Ovary (tissue), 9 donors: ENCODE data around the gene PSD2. TPM values are rescaled to one million over a fixed set of nuclear protein-coding genes. Genes with fewer than 3 reads are reported as not detected.

Source experiments
- DNase-seq, 5 donors: peaks; one replicate each; pipeline ENCODE4 v3.0.0-alpha.2; 2019 to 2020
- H3K27ac ChIP-seq, 2 donors: fragments of 200-600 bp; one replicate each; pipeline versions ENCODE4 v1.5.1 to v1.8.0; 2019 to 2022
- H3K27me3 ChIP-seq: fragments of 200-600 bp; one replicate; pipeline ENCODE4 v1.8.0; 2022
- H3K36me3 ChIP-seq: fragments of 200-600 bp; sonication (generic); one replicate; pipeline ENCODE4 v1.5.1; 2019
- H3K4me1 ChIP-seq: one replicate; pipeline ENCODE4 v1.8.1; 2013; ENCODE audit warnings: mild to moderate bottlenecking, moderate library complexity; ENCODE audit not compliant: insufficient read depth
- H3K4me3 ChIP-seq: fragments of 200-600 bp; sonication (generic); one replicate; pipeline ENCODE4 v1.5.1; 2017
- H3K9me3 ChIP-seq, 2 donors: fragments of 200-600 bp in 1 of 2; sonication (generic) in 1 of 2; one replicate each; pipeline versions ENCODE4 v1.5.1 to v1.8.1; 2013 to 2019; ENCODE audit warnings: mild to moderate bottlenecking in 1 of 2, moderate library complexity in 1 of 2
- CTCF ChIP-seq, 3 donors: fragments of 450-650 bp in 2 of 3; fragments of 200-600 bp in 1 of 3; IDR thresholded peaks; one replicate each; pipeline versions ENCODE4 v1.5.1 to v1.8.0; 2016 to 2022; ENCODE audit warnings: antibody characterized with exemption in 3 of 3, mild to moderate bottlenecking in 1 of 3
- EP300 ChIP-seq: sonication (generic); formaldehyde crosslinking; IDR thresholded peaks from one replicate; pipeline ENCODE4 v1.6.1; 2017; ENCODE audit warnings: antibody characterized with exemption
- POLR2A ChIP-seq: fragments of 450-650 bp; IDR thresholded peaks from one replicate; pipeline ENCODE4 v1.6.1; 2017; ENCODE audit warnings: antibody characterized with exemption, mild to moderate bottlenecking, moderate library complexity
- WGBS, 3 donors: extraction: QIAGEN DNeasy Blood & Tissue Kit in 1 of 3; methylation state at CpG; one replicate each; pipeline versions ENCODE4 v1.1.5 to v1.1.7; 2013 to 2017; 5-methylcytosine and 5-hydroxymethylcytosine counted together
- intact Hi-C, 4 donors: fragments of 100-400 bp; cut with DNase I; formaldehyde crosslinking; loops; one replicate each; pipeline versions ENCODE4 v1.11.0 to v1.15.1; 2022 to 2023
- polyA plus RNA-seq, 2 donors: library from polyadenylated mRNA; stranded (reverse); fragments of 200-250 nt in 1 of 2; fragments of 350-450 nt in 1 of 2; fragmentation: Illumina TruSeq in 1 of 2; extraction: RNeasy Lipid Tissue Mini Kit (QIAGEN cat#74804) in 1 of 2; gene quantifications; one replicate each; pipeline ENCODE4 v1.2.3, GENCODE V29; 2013 to 2014
- total RNA-seq, 7 donors: library from RNA; depleted of rRNA in 2 of 7; stranded (reverse); fragments of >200 nt in 2 of 7; fragmentation: NEBNext Ultra II Directional in 3 of 7; extraction: Animal tissue kit (Norgen Biotek cat#: 25700) in 3 of 7; gene quantifications; one replicate each; pipeline versions ENCODE4 v1.1.0 to v1.2.4, GENCODE V29; 2016 to 2023
- donor health status: DM: no; HTN: no; CAD: no; lungs with moderate emphysema.
- donor health status: DM: no; HTN: no; CAD: no.
- donor health status: Bipolar disorder and iron deficiency.
- donor health status: DM: yes; HTN: yes; CAD: no.
- donor health status: DM: no; HTN: no; CAD: no.
- donor health status: DM: yes; HTN: yes; CAD: no.

PSD2 gene
- total and polyA plus RNA-seq, 9 donors = 0.05 to 0.37 (median 0.12) TPM; not detected in 2

GRCh38 chr5:139770722-139771121 lies 24.9 kb upstream of the PSD2 start:
- H3K9me3 ChIP-seq = no peaks in the 10 kb centered on the region
- TF ChIP-seq CTCF (IDR thresholded peaks at IDR 0.05) = no peak
- no peak for TF ChIP-seq POLR2A
- no peak for TF ChIP-seq EP300
- intact Hi-C loops = no loop called here
- no peaks in the 10 kb centered on the region for H3K27me3 ChIP-seq
- 79 to 87% (median 86%) methylated on average over 2 of the region's 2 CpGs for WGBS, 3 donors
- no peak overlapping the region for H3K27ac ChIP-seq
- H3K4me1 ChIP-seq = no peaks in the 10 kb centered on the region
- no peak for DNase-seq
- no peaks in the 10 kb centered on the region for H3K36me3 ChIP-seq
- no peak overlapping the region for H3K4me3 ChIP-seq

GRCh38 chr5:139772089-139772791 lies 23.4 kb upstream of the PSD2 start:
- Histone ChIP-seq H3K9me3 (no peaks in the 10 kb centered on the region), H3K4me3 (no peak overlapping the region), H3K36me3 (no peaks in the 10 kb centered on the region), H3K4me1 (no peaks in the 10 kb centered on the region), H3K27me3 (no peaks in the 10 kb centered on the region), H3K27ac (no peak overlapping the region)
- TF ChIP-seq CTCF (IDR thresholded peaks at IDR 0.05) = no peak
- no peak for TF ChIP-seq EP300
- TF ChIP-seq POLR2A = no peak
- no peak for DNase-seq
- intact Hi-C loops = no loop called here
- WGBS, 3 donors = 70 to 78% (median 77%) methylated on average over 8 of the region's 8 CpGs

- TF ChIP-seq POLR2A = no peak
- no peak for TF ChIP-seq CTCF (IDR thresholded peaks at IDR 0.05)
- TF ChIP-seq EP300 = no peak
- no peaks in the 10 kb centered on the region for H3K9me3 ChIP-seq
- no peaks in the 10 kb centered on the region for H3K27me3 ChIP-seq
- no peaks in the 10 kb centered on the region for H3K4me1 ChIP-seq
- no peak overlapping the region for H3K27ac ChIP-seq
- intact Hi-C loops = no loop called here
- DNase-seq = no peak
- WGBS, 3 donors = 81 to 87% (median 84%) methylated on average over 5 of the region's 5 CpGs
- H3K4me3 ChIP-seq = no peak overlapping the region
- no peaks in the 10 kb centered on the region for H3K36me3 ChIP-seq
Observed at GRCh38 chr5:139772927-139773690, 22.5 kb upstream of the PSD2 start.

- Histone ChIP-seq H3K4me1 (no peaks in the 10 kb centered on the region), H3K9me3 (no peaks in the 10 kb centered on the region), H3K27ac (no peak overlapping the region), H3K27me3 (no peaks in the 10 kb centered on the region), H3K36me3 (no peaks in the 10 kb centered on the region), H3K4me3 (no peak overlapping the region)
- 22 to 30% (median 22%) methylated on average over 30 to 32 of the region's 32 CpGs for WGBS, 3 donors
- peak; percentile 51 to 69 (median 69) for TF ChIP-seq CTCF (IDR thresholded peaks at IDR 0.05)
- no peak for TF ChIP-seq POLR2A
- no peak for TF ChIP-seq EP300
- peak; percentile 64 to 86 (median 78) for DNase-seq
- intact Hi-C loops = no loop called here
Observed at GRCh38 chr5:139774980-139775661, 20.5 kb upstream of the PSD2 start.
